NCI-H1092 treated with DMSO at 0.1 percent for 48 hours (cell line): ENCODE measurements around the gene ISX.
A peak's percentile ranks its signal among the peaks of the same experiment; 100 is the strongest.

Experiments
- DNase-seq: peaks from one replicate; lab custom pipeline; 2025; lab: John Stamatoyannopoulos, UW

Gene ISX

GRCh38 chr22:35053060-35053835 is 12.7 kb upstream of the ISX start:
- DNase-seq = no peak

- DNase-seq = no peak
These were observed 11.9 kb upstream of the ISX start for GRCh38 chr22:35054064-35054463.

- no peak for DNase-seq
These were observed 9.5 kb upstream of the ISX start for GRCh38 chr22:35056486-35056885.

GRCh38 chr22:35057155-35057554 is 8.8 kb upstream of the ISX start:
- DNase-seq = no peak

- DNase-seq = no peak
These were observed 6.3 kb upstream of the ISX start for GRCh38 chr22:35059632-35060031.

GRCh38 chr22:35064664-35065063 is 1.3 kb upstream of the ISX start:
- DNase-seq = no peak

GRCh38 chr22:35065183-35065582 is 775 bp upstream of the ISX start:
- DNase-seq = no peak

- no peak for DNase-seq
These were observed 810 bp downstream of the ISX start for GRCh38 chr22:35066768-35067167.

- DNase-seq = no peak
These were observed 3.6 kb downstream of the ISX start for GRCh38 chr22:35069541-35069940.

- DNase-seq = no peak
These were observed 4.6 kb downstream of the ISX start for GRCh38 chr22:35070451-35071093.

- DNase-seq = no peak
These were observed 5.8 kb downstream of the ISX start for GRCh38 chr22:35071784-35072183.

- DNase-seq = no peak
These were observed 7.0 kb downstream of the ISX start for GRCh38 chr22:35072925-35073324.

- DNase-seq = no peak
These were observed 8.6 kb downstream of the ISX start for GRCh38 chr22:35074583-35074982.

GRCh38 chr22:35076630-35077029 is 10.7 kb downstream of the ISX start:
- DNase-seq = no peak

- DNase-seq = peak; percentile 19
These were observed 19.7 kb downstream of the ISX start for GRCh38 chr22:35085621-35086020.

- no peak for DNase-seq
These were observed 23.2 kb downstream of the ISX start for GRCh38 chr22:35089139-35089538.

GRCh38 chr22:35092406-35092805 is 26.4 kb downstream of the ISX start:
- DNase-seq = no peak

GRCh38 chr22:35098921-35099320 is 33.0 kb downstream of the ISX start:
- DNase-seq = no peak

- DNase-seq = no peak
These were observed 33.9 kb downstream of the ISX start for GRCh38 chr22:35099883-35100282.

- no peak for DNase-seq
These were observed 36.7 kb downstream of the ISX start for GRCh38 chr22:35102663-35103062.

- DNase-seq = no peak
These were observed 37.8 kb downstream of the ISX start for GRCh38 chr22:35103761-35104160.

- no peak for DNase-seq
These were observed 38.5 kb downstream of the ISX start for GRCh38 chr22:35104491-35104890.

GRCh38 chr22:35109616-35110015 is 43.7 kb downstream of the ISX start:
- no peak for DNase-seq

GRCh38 chr22:35111244-35111643 is 45.3 kb downstream of the ISX start:
- no peak for DNase-seq
